ENCODE results near the gene CEP63. TPM values are rescaled to one million over a fixed set of nuclear protein-coding genes. Genes with fewer than 3 reads are reported as not detected.

Gene CEP63
- total RNA-seq, 3 donors from 2014 or later (not counting 1 experiment from before 2014, with no cell fraction given): 17.9 to 25.7 (median 19.5) TPM

DNA sequence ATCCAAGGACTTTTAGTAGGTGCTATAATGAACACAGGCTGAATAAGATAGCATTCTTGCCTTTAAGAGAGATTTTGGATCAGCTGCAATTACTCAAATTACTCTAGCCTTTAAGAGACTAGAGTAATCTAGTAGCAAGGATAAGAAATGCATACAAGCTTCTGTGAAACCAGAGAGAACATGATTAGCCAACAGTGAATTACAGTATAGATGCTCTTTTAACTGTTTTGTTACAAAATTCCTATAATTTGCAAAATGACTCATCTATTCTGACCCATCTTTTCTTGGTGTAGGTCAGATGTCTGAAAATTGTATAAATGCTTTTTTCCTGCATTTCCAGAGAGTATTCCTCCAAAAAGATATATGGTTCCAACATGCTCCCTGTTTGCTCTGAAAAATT, 66.9 kb downstream of the CEP63 start:
- H3K36me3 ChIP-seq (ENCODE audit: control insufficient read depth, insufficient read depth, low read length): peaks cover 44% of the 10 kb centered on the region
- ATAC-seq: no peak

DNA sequence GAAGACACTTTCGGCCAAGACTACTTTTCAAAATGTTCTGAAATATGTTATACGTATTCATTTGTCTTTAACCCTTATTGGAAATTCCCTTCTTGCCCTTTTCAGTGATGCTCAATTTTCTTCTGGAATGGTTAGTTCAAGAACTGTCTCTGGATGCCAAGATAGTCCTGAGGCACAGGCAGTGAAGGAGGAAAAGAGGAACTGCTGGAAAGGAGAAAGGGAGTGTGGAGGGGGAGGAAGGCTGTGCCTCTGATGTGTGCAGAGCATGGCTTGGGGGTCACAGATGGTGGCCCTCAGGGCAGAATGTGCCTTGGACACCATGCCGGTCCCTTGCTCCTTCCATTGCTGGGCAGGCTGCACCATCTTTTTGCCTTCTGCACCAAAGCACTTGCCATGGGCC, 73.7 kb downstream of the CEP63 start:
- peaks cover 13% of the 10 kb centered on the region for H3K36me3 ChIP-seq (ENCODE audit: control insufficient read depth, insufficient read depth, low read length)
- H3K4me3 ChIP-seq (ENCODE audit: low read length): no peak overlapping the region
- ATAC-seq (no peak), DNase-seq (no peak)
- no peaks in the 10 kb centered on the region for H3K4me1 ChIP-seq (ENCODE audit: control insufficient read depth, insufficient read depth, low read length)
- WGBS (ENCODE audit: insufficient coverage): 98% methylated on average over 3 of the region's 3 CpGs
- intact Hi-C loops (cut with micrococcal nuclease): no loop called here
- TF ChIP-seq, protein P1, sequence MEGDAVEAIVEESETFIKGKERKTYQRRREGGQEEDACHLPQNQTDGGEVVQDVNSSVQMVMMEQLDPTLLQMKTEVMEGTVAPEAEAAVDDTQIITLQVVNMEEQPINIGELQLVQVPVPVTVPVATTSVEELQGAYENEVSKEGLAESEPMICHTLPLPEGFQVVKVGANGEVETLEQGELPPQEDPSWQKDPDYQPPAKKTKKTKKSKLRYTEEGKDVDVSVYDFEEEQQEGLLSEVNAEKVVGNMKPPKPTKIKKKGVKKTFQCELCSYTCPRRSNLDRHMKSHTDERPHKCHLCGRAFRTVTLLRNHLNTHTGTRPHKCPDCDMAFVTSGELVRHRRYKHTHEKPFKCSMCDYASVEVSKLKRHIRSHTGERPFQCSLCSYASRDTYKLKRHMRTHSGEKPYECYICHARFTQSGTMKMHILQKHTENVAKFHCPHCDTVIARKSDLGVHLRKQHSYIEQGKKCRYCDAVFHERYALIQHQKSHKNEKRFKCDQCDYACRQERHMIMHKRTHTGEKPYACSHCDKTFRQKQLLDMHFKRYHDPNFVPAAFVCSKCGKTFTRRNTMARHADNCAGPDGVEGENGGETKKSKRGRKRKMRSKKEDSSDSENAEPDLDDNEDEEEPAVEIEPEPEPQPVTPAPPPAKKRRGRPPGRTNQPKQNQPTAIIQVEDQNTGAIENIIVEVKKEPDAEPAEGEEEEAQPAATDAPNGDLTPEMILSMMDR (IDR thresholded peaks at IDR 0.05): no peak
- no peaks in the 10 kb centered on the region for H3K27me3 ChIP-seq (ENCODE audit: control insufficient read depth, insufficient read depth, low read length)
- H3K27ac Mint-ChIP-seq: no peak overlapping the region
- H3K4me3 Mint-ChIP-seq: no peak overlapping the region
- peaks cover 5% of the 10 kb centered on the region in 2 donors for H3K4me1 Mint-ChIP-seq
- H3K27me3 Mint-ChIP-seq (ENCODE audit: low read depth in 2 of 2): no peaks in the 10 kb centered on the region
- H3K9me3 Mint-ChIP-seq: no peaks in the 10 kb centered on the region
- H3K27ac ChIP-seq (ENCODE audit: low read length): no peak overlapping the region
- no peaks in the 10 kb centered on the region for H3K9me3 ChIP-seq (ENCODE audit: control insufficient read depth, insufficient read depth, low read length)
- H3K36me3 Mint-ChIP-seq: peaks cover 22% of the 10 kb centered on the region

More for the DNA sequence above, 66.9 kb downstream of the CEP63 start:
- no peaks in the 10 kb centered on the region for H3K27me3 Mint-ChIP-seq (ENCODE audit: low read depth in 2 of 2)
- no peaks in the 10 kb centered on the region for H3K27me3 ChIP-seq (ENCODE audit: control insufficient read depth, insufficient read depth, low read length)
- no peak overlapping the region for H3K27ac ChIP-seq (ENCODE audit: low read length)
- H3K27ac Mint-ChIP-seq: no peak overlapping the region
- intact Hi-C loops (cut with micrococcal nuclease): no loop called here
- H3K4me1 Mint-ChIP-seq: peaks cover 3 to 5% of the 10 kb centered on the region in 2 donors
- H3K9me3 ChIP-seq (ENCODE audit: control insufficient read depth, insufficient read depth, low read length): no peaks in the 10 kb centered on the region
- TF ChIP-seq, protein P1 (IDR thresholded peaks at IDR 0.05): no peak
- H3K4me1 ChIP-seq (ENCODE audit: control insufficient read depth, insufficient read depth, low read length): no peaks in the 10 kb centered on the region
- no peak for DNase-seq
- peaks cover 38% of the 10 kb centered on the region for H3K36me3 Mint-ChIP-seq
- no peaks in the 10 kb centered on the region for H3K9me3 Mint-ChIP-seq
- H3K4me3 ChIP-seq (ENCODE audit: low read length): no peak overlapping the region
- no peak overlapping the region for H3K4me3 Mint-ChIP-seq

DNA sequence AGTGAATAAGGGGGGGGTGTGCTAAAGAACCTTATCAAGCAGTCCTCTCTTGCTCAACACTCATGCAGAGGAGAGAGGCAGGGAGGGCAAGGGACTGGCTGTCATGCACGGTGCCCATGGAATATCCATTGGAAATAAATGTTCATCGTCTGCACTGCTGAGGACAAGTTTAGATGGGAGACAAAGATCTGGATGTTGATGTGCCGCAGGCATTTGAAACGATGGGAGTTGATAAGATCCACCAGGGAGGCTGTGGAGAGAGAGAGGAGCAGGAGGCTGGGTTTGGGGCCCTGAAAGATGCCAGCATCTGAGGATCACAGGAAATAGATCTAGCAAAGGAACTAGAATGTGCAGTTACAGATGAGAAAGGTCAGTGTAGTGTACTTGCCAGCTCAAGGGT, 76.2 kb downstream of the CEP63 start:
- Histone ChIP-seq H3K27ac (ENCODE audit: low read length) (no peak overlapping the region), H3K27me3 (ENCODE audit: control insufficient read depth, insufficient read depth, low read length) (no peaks in the 10 kb centered on the region), H3K9me3 (ENCODE audit: control insufficient read depth, insufficient read depth, low read length) (no peaks in the 10 kb centered on the region), H3K4me3 (ENCODE audit: low read length) (no peak overlapping the region), H3K36me3 (ENCODE audit: control insufficient read depth, insufficient read depth, low read length) (peaks cover 13% of the 10 kb centered on the region), H3K4me1 (ENCODE audit: control insufficient read depth, insufficient read depth, low read length) (no peaks in the 10 kb centered on the region)
- H3K4me3 Mint-ChIP-seq: no peak overlapping the region
- ATAC-seq (no peak), DNase-seq (no peak)
- no peak overlapping the region for H3K27ac Mint-ChIP-seq
- TF ChIP-seq, protein P1 (IDR thresholded peaks at IDR 0.05): no peak
- H3K36me3 Mint-ChIP-seq: peaks cover 22% of the 10 kb centered on the region
- WGBS (ENCODE audit: insufficient coverage): 97% methylated on average over 4 of the region's 4 CpGs
- H3K9me3 Mint-ChIP-seq: no peaks in the 10 kb centered on the region
- H3K27me3 Mint-ChIP-seq (ENCODE audit: low read depth in 2 of 2): no peaks in the 10 kb centered on the region
- intact Hi-C loops (cut with micrococcal nuclease): no loop called here
- H3K4me1 Mint-ChIP-seq: peaks cover 5% of the 10 kb centered on the region in 2 donors

DNA sequence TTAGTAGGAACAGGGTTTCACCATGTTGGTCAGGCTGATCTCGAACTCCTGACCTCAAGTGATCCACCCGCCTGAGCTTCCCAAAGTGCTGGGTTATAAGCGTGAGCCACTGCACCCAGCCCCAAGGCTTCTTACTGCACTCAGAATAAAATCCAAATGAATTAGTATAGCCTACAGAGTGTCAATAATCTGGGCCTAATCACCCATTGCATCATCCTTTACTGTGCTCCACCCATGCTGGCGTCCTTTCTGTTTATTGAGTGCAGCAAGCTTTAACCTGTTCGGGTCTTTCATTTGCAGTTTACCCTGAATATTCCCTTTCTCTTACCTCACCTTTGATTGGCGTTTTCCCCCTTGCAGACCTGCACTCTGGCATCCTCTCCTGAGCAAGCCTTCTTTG, 77.7 kb downstream of the CEP63 start:
- whole genome bisulfite sequencing (ENCODE audit: insufficient coverage): 94% methylated on average over 6 of the region's 6 CpGs
- TF ChIP-seq, protein P1 (IDR thresholded peaks at IDR 0.05): no peak
- H3K27ac Mint-ChIP-seq: no peak overlapping the region
- ATAC-seq: no peak
- intact Hi-C loops (cut with micrococcal nuclease): no loop called here
- H3K9me3 Mint-ChIP-seq: no peaks in the 10 kb centered on the region
- DNase-seq: no peak
- H3K4me3 Mint-ChIP-seq: no peak overlapping the region
- H3K27me3 Mint-ChIP-seq (ENCODE audit: low read depth in 2 of 2): no peaks in the 10 kb centered on the region
- H3K36me3 Mint-ChIP-seq: peaks cover 16% of the 10 kb centered on the region
- peaks cover 0 to 5% of the 10 kb centered on the region in 2 donors for H3K4me1 Mint-ChIP-seq
- Histone ChIP-seq H3K27me3 (ENCODE audit: control insufficient read depth, insufficient read depth, low read length) (no peaks in the 10 kb centered on the region), H3K27ac (ENCODE audit: low read length) (no peak overlapping the region), H3K4me3 (ENCODE audit: low read length) (no peak overlapping the region), H3K9me3 (ENCODE audit: control insufficient read depth, insufficient read depth, low read length) (no peaks in the 10 kb centered on the region), H3K36me3 (ENCODE audit: control insufficient read depth, insufficient read depth, low read length) (peaks cover 13% of the 10 kb centered on the region), H3K4me1 (ENCODE audit: control insufficient read depth, insufficient read depth, low read length) (no peaks in the 10 kb centered on the region)

All from natural killer cell (primary cell).